HG02870 (cell line): ENCODE data around the gene ATG13.
"Not testable (repeated sequence)": the region's sequence is repeated elsewhere in the genome, so short reads cannot be mapped to it uniquely, and the experiment has no call there.

ENCODE experiments used
- ATAC-seq: cut with Tn5 transposase; IDR thresholded peaks from one replicate; pipeline ENCODE4 v1.9.1; 2021; ENCODE audit warnings: mild to moderate bottlenecking, moderate library complexity; ENCODE audit not compliant: unreplicated experiment

ATG13 gene

DNA sequence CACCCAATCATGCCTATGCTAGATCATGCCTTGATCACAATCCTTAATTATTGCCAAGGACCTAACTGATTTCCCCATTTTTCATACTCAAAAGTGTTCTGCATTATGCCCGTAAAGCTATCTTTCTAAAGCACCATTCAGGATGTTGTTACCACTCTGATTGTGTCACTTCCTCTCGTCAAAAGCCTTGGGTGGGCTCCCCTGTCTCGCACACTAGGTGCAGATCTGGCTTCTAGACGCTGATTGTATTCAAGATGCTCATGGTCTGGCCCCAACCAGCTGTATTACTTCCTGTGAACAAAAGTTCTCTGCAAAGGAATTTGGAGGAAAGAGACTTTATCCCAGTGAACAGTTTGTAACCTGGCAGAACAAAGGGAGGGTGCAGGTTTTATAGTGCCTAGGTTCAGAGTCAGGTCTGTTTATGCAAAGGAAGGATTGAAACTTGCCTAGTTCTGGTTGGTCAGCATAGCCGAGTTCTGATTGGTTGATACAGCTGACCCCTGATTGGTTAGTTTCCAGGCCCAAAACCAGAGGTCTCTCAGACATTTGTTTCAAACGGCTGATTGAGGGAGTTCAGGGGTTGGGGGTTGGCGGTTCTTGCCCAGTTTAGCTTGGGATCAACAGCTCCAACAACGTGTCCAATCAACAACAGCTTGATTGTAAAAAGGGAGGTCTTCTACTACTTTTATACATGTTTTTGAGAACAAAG, 25.4 kb downstream of the ATG13 start:
- ATAC-seq = no peak

DNA sequence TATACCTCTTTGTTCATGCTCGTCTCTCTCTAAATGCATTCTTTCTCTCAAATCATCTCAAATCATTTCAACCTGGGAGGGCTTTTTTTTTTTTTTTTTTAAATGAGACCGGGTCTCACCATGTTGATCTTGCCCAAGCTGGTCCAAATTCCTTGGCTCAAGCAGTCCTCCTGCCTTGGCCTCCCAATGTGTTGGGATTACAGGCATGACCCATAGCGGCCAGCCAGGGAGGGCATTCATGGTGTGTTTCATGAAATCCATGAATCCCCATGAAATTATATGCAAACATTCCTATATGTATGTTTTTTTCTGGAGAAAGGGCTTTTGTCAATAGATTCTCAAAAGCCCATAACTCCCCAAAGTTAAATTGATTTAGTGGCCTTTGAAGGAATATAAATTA, 26.2 kb downstream of the ATG13 start:
- ATAC-seq = no peak

DNA sequence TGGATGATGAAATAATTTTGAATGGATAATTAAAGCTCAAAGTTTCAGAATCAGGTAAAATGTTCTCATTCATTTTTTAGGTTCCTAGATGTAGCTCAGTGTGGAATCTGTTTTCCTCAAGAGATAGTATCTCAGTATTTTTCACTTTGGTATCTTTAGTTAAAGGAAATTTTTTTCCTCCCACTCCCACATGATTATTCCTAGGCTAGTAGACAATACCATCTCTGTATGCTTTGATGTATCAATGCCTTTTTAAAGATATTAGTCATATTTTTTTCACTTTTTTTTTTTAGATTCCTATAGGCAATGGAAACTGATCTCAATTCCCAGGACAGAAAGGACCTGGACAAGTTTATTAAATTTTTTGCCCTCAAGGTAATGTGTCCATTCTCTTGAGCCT, 26.6 kb downstream of the ATG13 start:
- ATAC-seq = no peak

DNA sequence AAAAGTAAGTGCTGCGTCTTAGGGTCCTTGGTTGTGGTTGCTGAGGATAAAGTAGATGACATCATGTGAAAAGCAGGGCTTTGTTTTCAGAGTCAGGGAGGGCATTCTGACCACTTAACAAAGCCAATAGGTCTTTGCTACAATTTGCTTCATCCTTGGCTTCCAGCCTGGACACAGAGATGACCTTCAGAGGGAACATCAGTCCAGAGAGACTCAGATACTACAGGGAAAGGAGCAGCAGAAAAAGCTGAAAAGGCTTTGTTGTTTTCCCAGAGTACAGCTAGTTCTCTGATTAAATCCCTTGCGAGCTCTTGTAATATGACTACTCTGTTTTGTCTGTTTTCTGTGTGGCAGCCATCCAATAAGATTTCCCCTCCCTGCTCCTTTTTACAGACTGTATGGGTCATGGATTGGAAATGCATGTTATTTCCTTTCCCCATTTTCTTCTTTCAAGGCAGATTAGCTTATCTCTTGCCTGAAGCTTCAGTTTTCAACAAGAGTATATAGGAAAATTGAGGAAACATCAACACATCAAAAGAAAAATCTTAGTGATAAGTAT, 31.9 kb downstream of the ATG13 start:
- no peak for ATAC-seq

GRCh38 chr11:46655631-46656030, 38.3 kb downstream of the ATG13 start:
- no peak for ATAC-seq

- no peak for ATAC-seq
These were observed 39.8 kb downstream of the ATG13 start for GRCh38 chr11:46657186-46657585.

GRCh38 chr11:46658259-46658658, 40.9 kb downstream of the ATG13 start:
- no peak for ATAC-seq

DNA sequence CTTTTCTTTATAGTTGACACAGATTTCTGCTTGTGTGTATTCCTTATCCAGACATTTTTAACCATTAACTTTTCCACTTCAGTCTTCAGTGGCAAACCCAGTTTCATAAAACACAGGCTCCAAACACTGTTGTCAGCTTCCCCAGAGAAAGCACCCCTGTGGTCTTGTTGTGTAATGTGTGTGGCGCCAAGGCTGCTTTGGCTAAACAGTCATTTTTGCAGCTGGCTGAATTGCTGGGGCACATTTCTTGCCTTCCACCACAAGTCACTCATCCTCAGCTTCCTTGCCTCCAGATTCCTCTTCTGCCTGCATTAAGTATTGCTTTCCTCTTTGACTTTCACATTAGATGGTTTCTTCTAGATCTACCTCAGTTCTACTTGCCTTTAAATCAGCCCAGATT, 42.6 kb downstream of the ATG13 start:
- ATAC-seq = no peak

DNA sequence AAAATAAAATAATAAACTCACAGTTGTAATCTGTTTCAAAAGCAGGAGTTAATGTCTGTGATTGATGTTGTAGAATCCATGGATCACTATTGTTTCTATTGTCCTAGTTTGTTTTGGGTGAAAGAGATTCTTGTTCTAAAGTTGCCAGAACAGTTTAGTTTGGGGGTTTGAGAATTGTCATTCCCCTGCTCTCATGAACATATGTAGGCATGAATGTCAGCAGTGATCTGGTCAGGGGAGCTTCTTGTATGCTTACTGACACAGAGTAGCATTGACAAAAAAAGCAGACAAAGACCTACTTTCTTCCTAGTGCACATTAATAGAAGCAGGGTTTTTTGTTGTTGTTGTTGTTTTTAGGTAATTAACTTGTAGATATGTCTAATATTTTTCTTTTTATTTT, 44.5 kb downstream of the ATG13 start:
- no peak for ATAC-seq

DNA sequence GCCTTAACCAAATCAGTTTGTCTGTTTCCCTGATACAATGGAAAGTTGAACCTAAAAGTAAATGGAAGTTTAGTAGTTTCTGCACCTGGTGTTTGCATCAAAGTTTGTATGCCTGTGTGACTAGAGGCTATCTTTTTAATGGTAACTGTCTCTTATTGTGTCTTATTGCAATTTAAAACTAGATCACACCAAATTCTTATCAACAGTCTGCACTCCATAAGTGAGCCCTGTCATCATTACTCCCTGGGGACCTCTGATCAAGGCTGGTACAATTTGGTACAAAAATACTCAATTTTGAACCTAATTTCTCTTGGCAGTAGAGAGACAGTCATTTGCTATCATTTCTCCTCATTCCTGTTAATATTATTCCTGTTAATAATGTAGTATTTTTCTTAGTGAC, 45.0 kb downstream of the ATG13 start:
- ATAC-seq = no peak

- no peak for ATAC-seq
These were observed 46.1 kb downstream of the ATG13 start for GRCh38 chr11:46663277-46663940.

GRCh38 chr11:46664612-46665011, 47.3 kb downstream of the ATG13 start:
- ATAC-seq = no peak

GRCh38 chr11:46665356-46665755, 48.0 kb downstream of the ATG13 start:
- no peak for ATAC-seq

DNA sequence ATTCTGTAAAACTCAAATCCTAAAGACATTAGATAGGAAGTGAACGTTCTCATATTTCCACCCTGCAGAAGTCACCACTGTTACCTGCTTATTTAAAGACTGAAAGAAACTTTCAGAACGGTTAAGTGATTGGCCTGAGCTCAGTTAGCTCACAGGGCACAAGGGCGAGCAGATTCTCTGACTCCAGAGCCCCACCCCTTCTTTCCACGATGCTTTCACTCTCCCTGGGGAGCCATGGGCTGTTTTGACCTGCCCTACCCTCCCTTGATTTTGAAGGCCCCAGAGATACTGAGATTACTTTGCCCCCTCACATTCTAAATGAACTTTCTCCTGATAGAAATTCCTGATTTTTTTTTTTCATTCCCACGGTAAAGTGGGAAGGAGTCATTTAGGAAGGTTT, 49.2 kb downstream of the ATG13 start:
- no peak for ATAC-seq

- ATAC-seq = no peak
These were observed 49.7 kb downstream of the ATG13 start for GRCh38 chr11:46667043-46667481.

GRCh38 chr11:46668480-46669085, 51.2 kb downstream of the ATG13 start:
- ATAC-seq = no peak

DNA sequence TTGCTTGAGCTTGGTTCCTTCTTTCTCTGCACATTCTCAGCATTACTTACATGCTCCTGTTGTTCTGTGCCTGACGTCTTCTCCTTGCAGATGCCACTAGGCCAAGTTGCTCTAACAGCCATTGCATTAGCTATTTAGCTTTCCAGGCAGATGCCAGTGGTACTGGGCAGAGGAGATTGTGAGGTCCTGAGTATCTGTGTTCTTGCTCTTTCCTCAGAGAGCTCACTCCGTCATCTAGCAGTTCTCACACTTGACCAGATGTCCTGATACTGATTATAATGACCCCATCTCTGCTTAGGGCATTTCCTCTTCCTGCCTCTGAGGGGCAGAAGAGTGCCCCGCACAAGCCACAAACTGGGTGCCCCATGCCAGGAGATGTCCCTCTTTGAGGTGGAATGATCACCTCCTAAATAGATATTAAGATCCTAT, 52.4 kb downstream of the ATG13 start:
- ATAC-seq = no peak

DNA sequence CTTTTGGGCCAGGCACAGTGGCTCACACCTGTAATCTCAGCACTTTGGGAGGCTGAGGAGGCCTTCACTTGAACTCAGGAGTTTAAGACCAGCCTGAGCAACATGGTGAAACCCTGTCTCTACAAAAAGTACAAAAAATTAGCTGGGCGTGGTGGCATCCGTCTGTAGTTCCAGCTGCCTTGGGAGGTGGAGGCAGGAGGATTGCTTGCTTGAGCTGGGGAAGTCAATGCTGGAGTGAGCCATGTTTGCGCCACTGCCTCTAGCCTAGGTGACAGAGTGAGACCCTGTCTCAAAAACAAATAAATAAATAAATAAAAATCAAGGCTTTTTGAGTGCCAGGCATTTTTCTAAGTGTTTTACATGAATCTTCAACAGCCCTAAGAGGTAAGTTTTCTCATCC, 53.2 kb downstream of the ATG13 start:
- not testable (repeated sequence) for ATAC-seq

DNA sequence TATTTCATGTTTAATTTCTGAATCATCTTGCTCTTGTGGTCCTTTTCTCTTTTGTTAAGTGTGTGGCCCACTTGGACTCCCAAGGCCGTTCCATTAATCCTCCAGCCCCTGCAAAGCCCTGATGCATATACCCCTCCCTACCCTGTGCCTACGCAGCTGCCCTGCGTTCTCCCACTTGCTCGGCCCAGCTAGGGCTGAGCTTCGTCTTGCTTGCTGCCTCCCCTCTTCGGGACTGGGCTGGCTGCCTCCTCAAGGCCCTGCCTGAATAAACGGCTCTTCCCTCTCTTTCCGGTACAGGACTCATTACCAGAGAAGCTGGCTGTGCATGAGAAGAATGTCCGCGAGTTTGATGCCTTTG, 54.6 kb downstream of the ATG13 start:
- no peak for ATAC-seq

DNA sequence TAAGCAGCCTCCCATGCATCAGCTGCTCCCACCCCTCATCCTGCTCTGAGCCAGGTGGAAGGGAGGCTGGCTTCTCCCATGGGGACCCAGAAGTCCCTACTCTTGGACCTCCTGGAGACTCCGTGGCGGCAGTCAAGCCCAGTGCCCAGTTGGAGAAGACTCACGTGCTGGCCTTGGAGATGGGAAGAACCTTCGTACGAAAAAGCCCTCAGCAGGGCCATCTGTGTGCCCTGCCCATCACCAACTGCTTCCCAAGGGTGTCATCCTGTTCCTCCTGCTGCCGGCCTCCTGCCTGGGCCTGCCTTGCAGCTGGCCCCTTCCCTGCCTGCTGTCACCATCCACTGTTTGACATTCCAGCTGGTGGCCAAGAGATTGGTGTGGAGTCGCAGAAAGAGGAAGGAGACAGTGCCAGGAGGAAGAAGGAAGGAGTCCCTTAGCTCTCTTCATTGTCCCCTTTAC, 55.1 kb downstream of the ATG13 start:
- ATAC-seq = no peak

GRCh38 chr11:46673713-46674462, 56.5 kb downstream of the ATG13 start:
- no peak for ATAC-seq
